GM23338 (cell line): Measurements from ENCODE around the gene SAMD13. TPM values are rescaled to one million over a fixed set of nuclear protein-coding genes. Genes with fewer than 3 reads are reported as not detected.

Source experiments
- ATAC-seq: fragments of 200-7000 bp; cut with Tn5 transposase; 3 replicates; pipeline ENCODE4 v1.9.1; 2020
- DNase-seq: peaks from one replicate; pipeline ENCODE4 v3.0.0-alpha.2; 2015; ENCODE audit warnings: low spot score
- H2AFZ ChIP-seq: fragments of 200-600 bp; sonication (generic); 2 replicates; pipeline ENCODE4 v1.8.0; 2016; ENCODE audit warnings: antibody characterized with exemption, mild to moderate bottlenecking, moderate library complexity
- H3F3A ChIP-seq: fragments of 200-600 bp; sonication (generic); replicated peaks from 2 replicates; pipeline ENCODE4 v1.8.0; 2017; ENCODE audit warnings: antibody characterized with exemption, mixed run types, low read depth
- H3K27ac ChIP-seq: fragments of 200-600 bp; sonication (generic); 2 replicates; pipeline ENCODE4 v1.6.1; 2016; ENCODE audit warnings: low read depth
- H3K27me3 ChIP-seq: fragments of 200-600 bp; sonication (generic); 2 replicates; pipeline ENCODE4 v1.8.0; 2016; ENCODE audit warnings: mild to moderate bottlenecking, mixed run types, moderate library complexity; ENCODE audit not compliant: insufficient read depth
- H3K36me3 ChIP-seq: fragments of 200-600 bp; sonication (generic); 2 replicates; pipeline ENCODE4 v1.8.0; 2016; ENCODE audit warnings: mild to moderate bottlenecking; ENCODE audit not compliant: insufficient read depth
- H3K4me1 ChIP-seq: fragments of 200-600 bp; sonication (generic); 2 replicates; pipeline ENCODE4 v1.8.0; 2016; ENCODE audit warnings: mild to moderate bottlenecking, moderate library complexity; ENCODE audit not compliant: insufficient read depth
- H3K4me2 ChIP-seq: fragments of 200-600 bp; sonication (generic); 2 replicates; pipeline ENCODE4 v1.7.1; 2017; ENCODE audit warnings: mixed run types
- H3K4me3 ChIP-seq: fragments of 200-600 bp; sonication (generic); 2 replicates; pipeline ENCODE4 v1.6.1; 2016; ENCODE audit warnings: mixed run types
- H3K79me2 ChIP-seq: fragments of 200-600 bp; sonication (generic); replicated peaks from 2 replicates; pipeline ENCODE4 v1.8.0; 2017; ENCODE audit warnings: mild to moderate bottlenecking; ENCODE audit not compliant: insufficient read depth
- H3K9me2 ChIP-seq: fragments of 200-600 bp; sonication (generic); 2 replicates; pipeline ENCODE4 v1.8.0; 2017; ENCODE audit not compliant: insufficient read depth
- H4K20me1 ChIP-seq: fragments of 200-600 bp; sonication (generic); replicated peaks from 2 replicates; pipeline ENCODE4 v1.8.0; 2017; ENCODE audit warnings: mild to moderate bottlenecking; ENCODE audit not compliant: insufficient read depth
- H3K27ac Mint-ChIP-seq: 2 replicates; pipeline ENCODE4 v1.8.0; 2020; ENCODE audit warnings: inconsistent platforms, mild to moderate bottlenecking, moderate library complexity, mixed read lengths
- H3K27me3 Mint-ChIP-seq: 3 replicates; pipeline ENCODE4 v1.8.0; 2022; ENCODE audit warnings: low read depth, mild to moderate bottlenecking, moderate library complexity, mixed read lengths, inconsistent platforms; ENCODE audit not compliant: insufficient read depth, poor library complexity
- H3K36me3 Mint-ChIP-seq: 3 replicates; pipeline ENCODE4 v1.8.0; 2021; ENCODE audit warnings: low read depth, mild to moderate bottlenecking, inconsistent platforms, moderate library complexity, mixed read lengths
- H3K4me1 Mint-ChIP-seq: 3 replicates; pipeline ENCODE4 v1.8.0; 2020; ENCODE audit warnings: mild to moderate bottlenecking, inconsistent platforms, mixed read lengths
- H3K4me3 Mint-ChIP-seq: 3 replicates; pipeline ENCODE4 v1.8.0; 2021; ENCODE audit warnings: moderate library complexity, mild to moderate bottlenecking, inconsistent platforms, mixed read lengths
- H3K9me3 Mint-ChIP-seq: 3 replicates; pipeline ENCODE4 v1.8.0; 2020; ENCODE audit warnings: moderate library complexity, mild to moderate bottlenecking, inconsistent platforms, mixed read lengths
- CREB1 ChIP-seq: fragments of 250-450 bp; sonication (Bioruptor Pico); IDR thresholded peaks from 2 replicates; pipeline ENCODE4 v1.5.0; 2020; ENCODE audit warnings: low read depth, mild to moderate bottlenecking, moderate library complexity
- ETS1 ChIP-seq: IDR thresholded peaks from 2 replicates; pipeline ENCODE4 v1.6.1; 2016; ENCODE audit warnings: antibody characterized with exemption
- EZH2 ChIP-seq: fragments of 200-600 bp; sonication (generic); IDR thresholded peaks from one replicate; pipeline ENCODE4 v1.8.0; 2017; ENCODE audit warnings: antibody characterized with exemption, mild to moderate bottlenecking, low read depth; ENCODE audit not compliant: unreplicated experiment
- EZH2phosphoT487 ChIP-seq: fragments of 200-600 bp; sonication (generic); IDR thresholded peaks from one replicate; pipeline ENCODE4 v1.8.1; 2018; ENCODE audit warnings: antibody characterized with exemption; ENCODE audit not compliant: unreplicated experiment
- JUNB ChIP-seq: IDR thresholded peaks from one replicate; pipeline ENCODE4 v1.6.1; 2016; ENCODE audit warnings: antibody characterized with exemption; ENCODE audit not compliant: unreplicated experiment
- NANOG ChIP-seq: IDR thresholded peaks from 2 replicates; pipeline ENCODE4 v1.6.1; 2016; ENCODE audit warnings: antibody characterized with exemption, borderline replicate concordance
- POLR2AphosphoS5 ChIP-seq: IDR thresholded peaks from 2 replicates; pipeline ENCODE4 v1.6.1; 2016; ENCODE audit warnings: antibody characterized with exemption, low read depth
- REST ChIP-seq: IDR thresholded peaks from one replicate; pipeline ENCODE4 v1.6.1; 2018; ENCODE audit warnings: antibody characterized with exemption; ENCODE audit not compliant: unreplicated experiment
- STAT1 ChIP-seq: IDR thresholded peaks from one replicate; pipeline ENCODE4 v1.6.1; 2016; ENCODE audit warnings: antibody characterized with exemption; ENCODE audit not compliant: unreplicated experiment
- ZNF114 ChIP-seq: fragments of 250-450 bp; sonication (Bioruptor Pico); IDR thresholded peaks from 2 replicates; pipeline ENCODE4 v1.5.0; 2020; ENCODE audit warnings: mild to moderate bottlenecking, moderate library complexity
- ZNF331 ChIP-seq: fragments of 250-450 bp; sonication (Bioruptor Pico); IDR thresholded peaks from 2 replicates; pipeline ENCODE4 v1.5.0; 2020; ENCODE audit warnings: low read depth, mild to moderate bottlenecking, moderate library complexity
- polyA plus RNA-seq: library from polyadenylated mRNA; unstranded; fragments of >200 nt; fragmentation: Nextera tagmentation; extraction: Ambion mirVana; gene quantifications from 2 replicates; pipeline ENCODE4 v1.2.1, GENCODE V29; 2016
- total RNA-seq: library from RNA; depleted of rRNA; stranded (reverse); fragments of >200 nt; shearing (Covaris generic); gene quantifications from 2 replicates; pipeline ENCODE4 v1.2.3, GENCODE V29; 2014
- TF ChIP-seq, protein P1 (sequence below), 2 experiments: fragments of 200-600 bp in 1 of 2; sonication (generic) in 1 of 2; conservative IDR thresholded peaks; 2 replicates each; pipeline versions ENCODE4 v1.5.1 to v1.6.1; 2016 to 2017; ENCODE audit warnings: antibody characterized with exemption in 2 of 2, low read depth in 2 of 2, mild to moderate bottlenecking in 2 of 2, moderate library complexity in 1 of 2
- TF ChIP-seq, protein P2 (sequence below): fragments of 250-450 bp; sonication (Bioruptor Pico); IDR thresholded peaks from 2 replicates; pipeline ENCODE4 v1.5.0; 2020; ENCODE audit warnings: mild to moderate bottlenecking, moderate library complexity

The SAMD13 gene
- total and polyA plus RNA-seq, 2 experiments from 2014 or later, result 2.5 to 3.6 TPM

- Histone ChIP-seq H3K27me3 (no peaks in the 10 kb centered on the region), H3K9me2 (peaks cover 7% of the 10 kb centered on the region), H3K79me2 (no peaks in the 10 kb centered on the region), H3F3A (no peaks in the 10 kb centered on the region), H4K20me1 (no peaks in the 10 kb centered on the region; the same call in 1 of the 2 replicates), H3K4me2 (no peak overlapping the region), H2AFZ (no peak overlapping the region), H3K4me1 (no peaks in the 10 kb centered on the region), H3K4me3 (no peak overlapping the region), H3K27ac (no peak overlapping the region), H3K36me3 (no peaks in the 10 kb centered on the region)
- Mint-ChIP-seq H3K27ac (no peak overlapping the region), H3K9me3 (no peaks in the 10 kb centered on the region), H3K27me3 (no peaks in the 10 kb centered on the region), H3K4me1 (peaks cover 3% of the 10 kb centered on the region; the same call in 2 of the 3 replicates), H3K4me3 (no peak overlapping the region), H3K36me3 (no peaks in the 10 kb centered on the region)
- DNase-seq (no peak), ATAC-seq (no peak)
- no peak for TF ChIP-seq EZH2
- no peak for TF ChIP-seq JUNB
- TF ChIP-seq, protein P1, sequence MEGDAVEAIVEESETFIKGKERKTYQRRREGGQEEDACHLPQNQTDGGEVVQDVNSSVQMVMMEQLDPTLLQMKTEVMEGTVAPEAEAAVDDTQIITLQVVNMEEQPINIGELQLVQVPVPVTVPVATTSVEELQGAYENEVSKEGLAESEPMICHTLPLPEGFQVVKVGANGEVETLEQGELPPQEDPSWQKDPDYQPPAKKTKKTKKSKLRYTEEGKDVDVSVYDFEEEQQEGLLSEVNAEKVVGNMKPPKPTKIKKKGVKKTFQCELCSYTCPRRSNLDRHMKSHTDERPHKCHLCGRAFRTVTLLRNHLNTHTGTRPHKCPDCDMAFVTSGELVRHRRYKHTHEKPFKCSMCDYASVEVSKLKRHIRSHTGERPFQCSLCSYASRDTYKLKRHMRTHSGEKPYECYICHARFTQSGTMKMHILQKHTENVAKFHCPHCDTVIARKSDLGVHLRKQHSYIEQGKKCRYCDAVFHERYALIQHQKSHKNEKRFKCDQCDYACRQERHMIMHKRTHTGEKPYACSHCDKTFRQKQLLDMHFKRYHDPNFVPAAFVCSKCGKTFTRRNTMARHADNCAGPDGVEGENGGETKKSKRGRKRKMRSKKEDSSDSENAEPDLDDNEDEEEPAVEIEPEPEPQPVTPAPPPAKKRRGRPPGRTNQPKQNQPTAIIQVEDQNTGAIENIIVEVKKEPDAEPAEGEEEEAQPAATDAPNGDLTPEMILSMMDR (conservative IDR thresholded peaks at IDR 0.05; ENCODE audit: low read depth in 2 of 2), result no peak
- no peak for TF ChIP-seq ETS1
- TF ChIP-seq ZNF114 (CRISPR knock-in tag), result no peak
- no peak for TF ChIP-seq ZNF331 (CRISPR knock-in tag)
- no peak for TF ChIP-seq NANOG
- no peak for TF ChIP-seq POLR2AphosphoS5
- TF ChIP-seq REST, result no peak
- no peak for TF ChIP-seq EZH2phosphoT487
- no peak for TF ChIP-seq STAT1
- TF ChIP-seq, protein P2, sequence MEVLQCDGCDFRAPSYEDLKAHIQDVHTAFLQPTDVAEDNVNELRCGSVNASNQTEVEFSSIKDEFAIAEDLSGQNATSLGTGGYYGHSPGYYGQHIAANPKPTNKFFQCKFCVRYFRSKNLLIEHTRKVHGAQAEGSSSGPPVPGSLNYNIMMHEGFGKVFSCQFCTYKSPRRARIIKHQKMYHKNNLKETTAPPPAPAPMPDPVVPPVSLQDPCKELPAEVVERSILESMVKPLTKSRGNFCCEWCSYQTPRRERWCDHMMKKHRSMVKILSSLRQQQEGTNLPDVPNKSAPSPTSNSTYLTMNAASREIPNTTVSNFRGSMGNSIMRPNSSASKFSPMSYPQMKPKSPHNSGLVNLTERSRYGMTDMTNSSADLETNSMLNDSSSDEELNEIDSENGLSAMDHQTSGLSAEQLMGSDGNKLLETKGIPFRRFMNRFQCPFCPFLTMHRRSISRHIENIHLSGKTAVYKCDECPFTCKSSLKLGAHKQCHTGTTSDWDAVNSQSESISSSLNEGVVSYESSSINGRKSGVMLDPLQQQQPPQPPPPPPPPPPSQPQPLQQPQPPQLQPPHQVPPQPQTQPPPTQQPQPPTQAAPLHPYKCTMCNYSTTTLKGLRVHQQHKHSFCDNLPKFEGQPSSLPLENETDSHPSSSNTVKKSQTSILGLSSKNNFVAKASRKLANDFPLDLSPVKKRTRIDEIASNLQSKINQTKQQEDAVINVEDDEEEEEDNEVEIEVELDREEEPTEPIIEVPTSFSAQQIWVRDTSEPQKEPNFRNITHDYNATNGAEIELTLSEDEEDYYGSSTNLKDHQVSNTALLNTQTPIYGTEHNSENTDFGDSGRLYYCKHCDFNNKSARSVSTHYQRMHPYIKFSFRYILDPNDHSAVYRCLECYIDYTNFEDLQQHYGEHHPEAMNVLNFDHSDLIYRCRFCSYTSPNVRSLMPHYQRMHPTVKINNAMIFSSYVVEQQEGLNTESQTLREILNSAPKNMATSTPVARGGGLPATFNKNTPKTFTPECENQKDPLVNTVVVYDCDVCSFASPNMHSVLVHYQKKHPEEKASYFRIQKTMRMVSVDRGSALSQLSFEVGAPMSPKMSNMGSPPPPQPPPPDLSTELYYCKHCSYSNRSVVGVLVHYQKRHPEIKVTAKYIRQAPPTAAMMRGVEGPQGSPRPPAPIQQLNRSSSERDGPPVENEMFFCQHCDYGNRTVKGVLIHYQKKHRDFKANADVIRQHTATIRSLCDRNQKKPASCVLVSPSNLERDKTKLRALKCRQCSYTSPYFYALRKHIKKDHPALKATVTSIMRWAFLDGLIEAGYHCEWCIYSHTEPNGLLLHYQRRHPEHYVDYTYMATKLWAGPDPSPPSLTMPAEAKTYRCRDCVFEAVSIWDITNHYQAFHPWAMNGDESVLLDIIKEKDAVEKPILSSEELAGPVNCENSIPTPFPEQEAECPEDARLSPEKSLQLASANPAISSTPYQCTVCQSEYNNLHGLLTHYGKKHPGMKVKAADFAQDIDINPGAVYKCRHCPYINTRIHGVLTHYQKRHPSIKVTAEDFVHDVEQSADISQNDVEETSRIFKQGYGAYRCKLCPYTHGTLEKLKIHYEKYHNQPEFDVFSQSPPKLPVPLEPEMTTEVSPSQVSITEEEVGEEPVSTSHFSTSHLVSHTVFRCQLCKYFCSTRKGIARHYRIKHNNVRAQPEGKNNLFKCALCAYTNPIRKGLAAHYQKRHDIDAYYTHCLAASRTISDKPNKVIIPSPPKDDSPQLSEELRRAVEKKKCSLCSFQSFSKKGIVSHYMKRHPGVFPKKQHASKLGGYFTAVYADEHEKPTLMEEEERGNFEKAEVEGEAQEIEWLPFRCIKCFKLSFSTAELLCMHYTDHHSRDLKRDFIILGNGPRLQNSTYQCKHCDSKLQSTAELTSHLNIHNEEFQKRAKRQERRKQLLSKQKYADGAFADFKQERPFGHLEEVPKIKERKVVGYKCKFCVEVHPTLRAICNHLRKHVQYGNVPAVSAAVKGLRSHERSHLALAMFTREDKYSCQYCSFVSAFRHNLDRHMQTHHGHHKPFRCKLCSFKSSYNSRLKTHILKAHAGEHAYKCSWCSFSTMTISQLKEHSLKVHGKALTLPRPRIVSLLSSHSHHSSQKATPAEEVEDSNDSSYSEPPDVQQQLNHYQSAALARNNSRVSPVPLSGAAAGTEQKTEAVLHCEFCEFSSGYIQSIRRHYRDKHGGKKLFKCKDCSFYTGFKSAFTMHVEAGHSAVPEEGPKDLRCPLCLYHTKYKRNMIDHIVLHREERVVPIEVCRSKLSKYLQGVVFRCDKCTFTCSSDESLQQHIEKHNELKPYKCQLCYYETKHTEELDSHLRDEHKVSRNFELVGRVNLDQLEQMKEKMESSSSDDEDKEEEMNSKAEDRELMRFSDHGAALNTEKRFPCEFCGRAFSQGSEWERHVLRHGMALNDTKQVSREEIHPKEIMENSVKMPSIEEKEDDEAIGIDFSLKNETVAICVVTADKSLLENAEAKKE, result no peak
- TF ChIP-seq CREB1 (CRISPR knock-in tag), result no peak
These were observed 41.5 kb upstream of the SAMD13 start for GRCh38 chr1:84259989-84260388.
